Measurements from ENCODE around the gene EEA1.
"Not testable (repeated sequence)": the region's sequence is repeated elsewhere in the genome, so short reads cannot be mapped to it uniquely, and the experiment has no call there.

The EEA1 gene

GRCh38 chr12:92968176-92968813 is 39.2 kb upstream of the EEA1 start:
- no peak for DNase-seq (ENCODE audit: low read depth)
- TF ChIP-seq CTCF (IDR thresholded peaks at IDR 0.05; ENCODE audit: insufficient read depth, low read depth, low read length, missing control alignments): no peak
- no peak overlapping the region for H3K4me3 ChIP-seq (ENCODE audit: low read depth, low read length)

DNA sequence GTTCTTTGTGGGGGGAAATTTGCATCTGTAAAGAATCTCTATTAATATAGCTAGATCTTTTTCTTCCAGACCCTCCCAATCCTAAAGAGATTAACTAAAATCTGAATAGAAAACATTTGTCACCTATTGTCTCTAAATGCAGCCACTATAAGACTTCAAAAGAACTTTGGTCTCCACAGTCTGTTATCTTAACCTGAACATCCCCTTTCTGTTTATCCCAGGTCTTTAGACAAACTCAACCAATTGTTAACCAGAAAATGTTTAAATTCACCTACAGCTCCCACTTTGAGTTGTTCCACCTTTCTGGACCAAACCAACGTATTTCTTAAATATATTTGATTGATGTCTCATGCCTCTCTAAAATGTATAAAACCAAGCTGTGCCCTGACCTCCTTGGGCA is 35.3 kb upstream of the EEA1 start:
- H3K4me3 ChIP-seq (ENCODE audit: low read depth, low read length); DNase-seq (ENCODE audit: low read depth): not testable (repeated sequence)

GRCh38 chr12:92961949-92962348 is 32.9 kb upstream of the EEA1 start:
- DNase-seq (ENCODE audit: low read depth): no peak
- H3K4me3 ChIP-seq (ENCODE audit: low read depth, low read length): no peak overlapping the region
- TF ChIP-seq CTCF (IDR thresholded peaks at IDR 0.05; ENCODE audit: insufficient read depth, low read depth, low read length, missing control alignments): no peak

GRCh38 chr12:92955997-92956663 is 27.0 kb upstream of the EEA1 start:
- H3K4me3 ChIP-seq (ENCODE audit: low read depth, low read length): no peak overlapping the region
- DNase-seq (ENCODE audit: low read depth): no peak
- no peak for TF ChIP-seq CTCF (IDR thresholded peaks at IDR 0.05; ENCODE audit: insufficient read depth, low read depth, low read length, missing control alignments)

- no peak for TF ChIP-seq CTCF (IDR thresholded peaks at IDR 0.05; ENCODE audit: insufficient read depth, low read depth, low read length, missing control alignments)
- H3K4me3 ChIP-seq (ENCODE audit: low read depth, low read length): no peak overlapping the region
- DNase-seq (ENCODE audit: low read depth): no peak
Measured at GRCh38 chr12:92953747-92954146, 24.7 kb upstream of the EEA1 start.

GRCh38 chr12:92952394-92952793 is 23.3 kb upstream of the EEA1 start:
- no peak for TF ChIP-seq CTCF (IDR thresholded peaks at IDR 0.05; ENCODE audit: insufficient read depth, low read depth, low read length, missing control alignments)
- no peak overlapping the region for H3K4me3 ChIP-seq (ENCODE audit: low read depth, low read length)
- no peak for DNase-seq (ENCODE audit: low read depth)

GRCh38 chr12:92951006-92951405 is 21.9 kb upstream of the EEA1 start:
- H3K4me3 ChIP-seq (ENCODE audit: low read depth, low read length): no peak overlapping the region
- TF ChIP-seq CTCF (IDR thresholded peaks at IDR 0.05; ENCODE audit: insufficient read depth, low read depth, low read length, missing control alignments): no peak
- DNase-seq (ENCODE audit: low read depth): no peak

All from GM12865 (cell line).